A549 (cell line): ENCODE data around the gene KBTBD7. TPM values are rescaled to one million over a fixed set of nuclear protein-coding genes. Genes with fewer than 3 reads are reported as not detected.

ENCODE experiments used
- ATAC-seq, 2 experiments: fragments of 200-7000 bp in 1 of 2; fragments of >200 bp in 1 of 2; cut with Nextera tagmentation in 1 of 2; cut with Tn5 transposase in 1 of 2; 3 replicates each; pipeline versions ENCODE4 v1.8.0 to v1.9.1; 2018 to 2020; ENCODE audit warnings: mild to moderate bottlenecking in 1 of 2, moderate library complexity in 1 of 2
- CTCF ChIA-PET: fragments of 300-600 bp; sonication (Branson Sonifier 250); formaldehyde crosslinking; extraction: SDS; loops from one replicate; lab custom pipeline; 2021; ENCODE audit warnings: antibody characterized with exemption, inconsistent platforms; lab: Yijun Ruan, JAX
- POLR2A ChIA-PET: fragments of 350-600 bp; formaldehyde crosslinking; extraction: SDS; loops from one replicate; lab custom pipeline; 2021; ENCODE audit warnings: antibody characterized with exemption, inconsistent platforms; lab: Yijun Ruan, JAX
- DNase-seq, 2 experiments: peaks; one replicate each; pipeline versions ENCODE4 v3.0.0 to v3.0.0-alpha.2; 2011 to 2016; ENCODE audit warnings: low read depth in 1 of 2, low spot score in 1 of 2
- FAIRE-seq: peaks from 2 replicates; lab custom pipeline; 2011; peaks lifted over from hg19 to GRCh38; lab: Jason Lieb, UNC
- H3K27ac ChIP-seq, 2 experiments: fragments of >200 bp; sonication (Bioruptor Twin); formaldehyde crosslinking; 3 replicates each; pipeline ENCODE4 v1.5.1; 2016 to 2017
- H3K4me1 ChIP-seq: fragments of >200 bp; sonication (Bioruptor Twin); formaldehyde crosslinking; 3 replicates; pipeline ENCODE4 v1.6.1; 2016
- H3K4me2 ChIP-seq: fragments of >200 bp; sonication (Bioruptor Twin); formaldehyde crosslinking; 3 replicates; pipeline ENCODE4 v1.6.1; 2016
- H3K4me3 ChIP-seq: fragments of >200 bp; sonication (Bioruptor Twin); formaldehyde crosslinking; 3 replicates; pipeline ENCODE4 v1.5.1; 2016
- H3K9me3 ChIP-seq: fragments of >200 bp; sonication (Bioruptor Twin); formaldehyde crosslinking; 3 replicates; pipeline ENCODE4 v1.6.1; 2016
- BHLHE40 ChIP-seq: IDR thresholded peaks from 2 replicates; pipeline ENCODE4 v1.6.1; 2012; ENCODE audit warnings: low read depth, low read length, inconsistent platforms
- CBX2 ChIP-seq: fragments of 200-600 bp; sonication (generic); IDR thresholded peaks from 2 replicates; pipeline ENCODE4 v1.6.1; 2016; ENCODE audit warnings: low read depth, mild to moderate bottlenecking, borderline replicate concordance
- EHMT2 ChIP-seq: fragments of 200-600 bp; sonication (generic); IDR thresholded peaks from 2 replicates; pipeline ENCODE4 v1.6.1; 2016; ENCODE audit warnings: antibody characterized with exemption, low read depth, mild to moderate bottlenecking, moderate library complexity
- GATA3 ChIP-seq: IDR thresholded peaks from 2 replicates; pipeline ENCODE4 v1.6.1; 2012; ENCODE audit warnings: borderline replicate concordance
- HDAC2 ChIP-seq: fragments of 200-600 bp; sonication (generic); IDR thresholded peaks from 2 replicates; pipeline ENCODE4 v1.6.1; 2016
- HOXA7 ChIP-seq: fragments of 250-450 bp; sonication (Bioruptor Pico); IDR thresholded peaks from 2 replicates; pipeline ENCODE4 v1.5.0; 2020; ENCODE audit warnings: mild to moderate bottlenecking, moderate library complexity
- HOXB13 ChIP-seq: fragments of 250-450 bp; sonication (Bioruptor Pico); IDR thresholded peaks from 2 replicates; pipeline ENCODE4 v1.5.0; 2020; ENCODE audit warnings: low read depth, mild to moderate bottlenecking, moderate library complexity
- HOXB5 ChIP-seq: fragments of 250-450 bp; sonication (Bioruptor Pico); IDR thresholded peaks from 2 replicates; pipeline ENCODE4 v1.5.0; 2020; ENCODE audit warnings: mild to moderate bottlenecking, moderate library complexity
- MAZ ChIP-seq: fragments of 150-350 bp; IDR thresholded peaks from 2 replicates; pipeline ENCODE4 v1.6.1; 2014; ENCODE audit warnings: antibody characterized with exemption, low read depth, low read length, borderline replicate concordance
- NFE2L2 ChIP-seq: fragments of 150-350 bp; conservative IDR thresholded peaks from 2 replicates; pipeline ENCODE4 v1.6.1; 2014; ENCODE audit warnings: low read length
- PHF8 ChIP-seq: fragments of 200-600 bp; sonication (generic); IDR thresholded peaks from 2 replicates; pipeline ENCODE4 v1.6.1; 2016; ENCODE audit warnings: low read depth, mild to moderate bottlenecking, antibody characterized with exemption, moderate library complexity, borderline replicate concordance
- POLR2A ChIP-seq: IDR thresholded peaks from 2 replicates; pipeline ENCODE4 v1.6.1; 2012; ENCODE audit warnings: mild to moderate bottlenecking, low read length
- RAD21 ChIP-seq, 2 experiments: fragments of >200 bp in 1 of 2; sonication (Bioruptor Twin) in 1 of 2; formaldehyde crosslinking in 1 of 2; IDR thresholded peaks in 1 of 2; conservative IDR thresholded peaks in 1 of 2; 2 replicates in 1 of 2; 3 replicates in 1 of 2; pipeline ENCODE4 v1.6.1; 2012 to 2018; ENCODE audit warnings: inconsistent platforms in 1 of 2
- RFX5 ChIP-seq: fragments of 450-650 bp; IDR thresholded peaks from 2 replicates; pipeline ENCODE4 v1.7.1; 2014; ENCODE audit warnings: antibody characterized with exemption, mild to moderate bottlenecking, moderate library complexity
- TFCP2L1 ChIP-seq: fragments of 250-450 bp; sonication (Bioruptor Pico); IDR thresholded peaks from 2 replicates; pipeline ENCODE4 v1.5.0; 2021; ENCODE audit warnings: mild to moderate bottlenecking
- ZFP36 ChIP-seq: fragments of 450-650 bp; IDR thresholded peaks from 2 replicates; pipeline ENCODE4 v1.6.1; 2014; ENCODE audit warnings: borderline replicate concordance; ENCODE audit not compliant: partially characterized antibody
- ZNF302 ChIP-seq: fragments of 250-450 bp; sonication (Bioruptor Pico); IDR thresholded peaks from 2 replicates; pipeline ENCODE4 v1.9.0; 2021; ENCODE audit warnings: inconsistent platforms, mild to moderate bottlenecking, moderate library complexity
- WGBS: methylation state at CpG from one replicate; pipeline ENCODE4 v1.1.6; 2017; ENCODE audit errors: missing lambda C conversion rate; 5-methylcytosine and 5-hydroxymethylcytosine counted together
- polyA plus RNA-seq, 4 experiments: library from polyadenylated mRNA; depleted of rRNA in 3 of 4; stranded (reverse); fragments of >200 nt; fragmentation: RNase III in 1 of 4; extraction: RNeasy Plus Mini Kit Qiagen cat#74134 plus additional on column Dnase treatment in 1 of 4; gene quantifications; 2 replicates in 3 of 4; 3 replicates in 1 of 4; pipeline ENCODE4 v1.2.3, GENCODE V29; 2011 to 2017
- TF ChIP-seq, protein P1 (sequence below): IDR thresholded peaks from 2 replicates; pipeline ENCODE4 v1.6.1; 2012
- TF ChIP-seq, protein P2 (sequence below): IDR thresholded peaks from 2 replicates; pipeline ENCODE4 v1.6.1; 2012
- TF ChIP-seq, protein P3 (sequence below): IDR thresholded peaks from 2 replicates; pipeline ENCODE4 v1.6.1; 2012; ENCODE audit warnings: low read depth, borderline replicate concordance
- TF ChIP-seq, protein P4 (sequence below): fragments of 250-450 bp; sonication (Bioruptor Pico); IDR thresholded peaks from 2 replicates; pipeline ENCODE4 v1.5.0; 2020; ENCODE audit warnings: low read depth, mild to moderate bottlenecking, moderate library complexity
- TF ChIP-seq, protein P5 (sequence below): fragments of 150-350 bp; IDR thresholded peaks from 2 replicates; pipeline ENCODE4 v1.6.1; 2014; ENCODE audit warnings: low read depth, mild to moderate bottlenecking, low read length

The KBTBD7 gene
- polyA plus RNA-seq, 2 of the 4 experiments (the other 2 are of a cell fraction) = 3.2 to 4.4 TPM

DNA sequence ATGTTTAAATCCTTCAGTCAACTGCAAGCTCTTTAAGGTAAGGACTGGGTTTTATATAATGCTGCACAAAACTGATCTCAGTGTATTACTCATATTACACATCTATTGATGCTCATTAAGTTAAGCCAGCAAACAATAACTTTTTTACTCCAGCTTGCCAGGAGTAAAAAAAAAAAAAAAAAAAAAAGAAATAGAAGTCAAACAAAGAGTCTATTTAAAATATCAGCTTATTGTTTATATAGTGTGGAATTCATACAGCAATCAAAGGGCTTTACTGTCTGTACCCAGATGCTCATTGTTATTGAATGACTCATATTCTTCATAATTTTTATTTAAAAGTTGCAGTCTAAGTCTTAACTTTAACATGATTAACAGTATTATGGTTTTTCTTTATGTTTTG, 21.8 kb upstream of the KBTBD7 start (continued):
- TF ChIP-seq NFE2L2 (no peak), HDAC2 (no peak), BHLHE40 (no peak)
- TF ChIP-seq, all 56 proteins: peak for 0

DNA sequence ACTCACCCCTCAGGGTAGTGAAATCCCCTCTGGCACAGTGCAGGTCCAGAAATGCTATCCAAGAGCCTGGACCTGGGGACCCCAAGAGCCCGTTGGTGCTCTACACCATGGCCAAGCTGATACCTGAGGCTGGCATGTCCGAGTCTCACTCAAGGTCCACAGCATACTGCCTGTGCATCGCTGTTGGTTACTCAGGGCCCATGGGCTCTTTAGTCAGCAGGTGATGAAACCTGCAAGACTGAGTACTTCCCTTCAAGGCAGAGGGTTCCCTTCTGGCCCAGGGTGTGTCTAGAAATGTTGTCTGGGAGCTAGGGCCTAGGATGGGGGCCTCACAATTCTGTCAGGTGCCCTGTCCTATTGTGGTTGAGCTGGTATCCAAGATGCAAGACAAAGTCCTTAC, 19.6 kb upstream of the KBTBD7 start:
- POLR2A ChIA-PET = no interaction called here

DNA sequence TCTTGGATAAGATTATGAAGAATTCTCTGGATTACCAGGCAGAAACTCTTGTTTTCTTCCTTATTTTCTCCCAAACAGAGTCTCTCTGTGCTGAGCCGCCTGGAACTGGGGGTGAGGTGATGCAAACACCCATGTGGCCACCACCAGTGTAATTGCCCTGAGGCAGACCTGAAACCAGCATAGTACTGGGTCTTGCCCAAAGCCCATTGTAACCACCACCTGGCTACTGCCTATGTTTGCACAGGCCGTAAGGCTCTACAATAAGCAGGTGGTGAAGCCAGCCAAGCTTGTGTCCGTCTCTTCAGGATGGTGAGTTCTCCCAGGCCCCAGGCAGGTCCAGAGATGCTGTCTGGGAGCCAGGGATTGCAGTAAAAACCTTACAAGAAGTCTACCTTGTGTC, 18.9 kb upstream of the KBTBD7 start:
- CTCF ChIA-PET = no interaction called here
- WGBS = 96% methylated on average over 3 of the region's 3 CpGs
- FAIRE-seq = no peak

More for the DNA sequence above, 19.6 kb upstream of the KBTBD7 start:
- H3K4me2 ChIP-seq = no peak overlapping the region
- H3K27ac ChIP-seq = no peak overlapping the region
- WGBS = 100% methylated on average over 1 of the region's 3 CpGs
- H3K4me1 ChIP-seq = peaks cover 14% of the 10 kb centered on the region; the same call in 2 of the 3 replicates
- DNase-seq = no peak
- CTCF ChIA-PET = interaction anchor here (0.6 to 1.1 kb wide), 2 partner anchors 14 to 18 kb away, joined by 3 read pairs; no protein-coding TSS in a partner anchor
- TF ChIP-seq RAD21 (conservative IDR thresholded peaks at IDR 0.05 in 1 of 2, IDR thresholded peaks at IDR 0.05 in 1 of 2) = no peak
- TF ChIP-seq HOXB13 (CRISPR knock-in tag) = no peak
- TF ChIP-seq ZNF302 (CRISPR knock-in tag) = no peak
- no peak for TF ChIP-seq ZFP36
- TF ChIP-seq, protein P1, sequence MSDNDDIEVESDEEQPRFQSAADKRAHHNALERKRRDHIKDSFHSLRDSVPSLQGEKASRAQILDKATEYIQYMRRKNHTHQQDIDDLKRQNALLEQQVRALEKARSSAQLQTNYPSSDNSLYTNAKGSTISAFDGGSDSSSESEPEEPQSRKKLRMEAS = no peak
- TF ChIP-seq, protein P2, sequence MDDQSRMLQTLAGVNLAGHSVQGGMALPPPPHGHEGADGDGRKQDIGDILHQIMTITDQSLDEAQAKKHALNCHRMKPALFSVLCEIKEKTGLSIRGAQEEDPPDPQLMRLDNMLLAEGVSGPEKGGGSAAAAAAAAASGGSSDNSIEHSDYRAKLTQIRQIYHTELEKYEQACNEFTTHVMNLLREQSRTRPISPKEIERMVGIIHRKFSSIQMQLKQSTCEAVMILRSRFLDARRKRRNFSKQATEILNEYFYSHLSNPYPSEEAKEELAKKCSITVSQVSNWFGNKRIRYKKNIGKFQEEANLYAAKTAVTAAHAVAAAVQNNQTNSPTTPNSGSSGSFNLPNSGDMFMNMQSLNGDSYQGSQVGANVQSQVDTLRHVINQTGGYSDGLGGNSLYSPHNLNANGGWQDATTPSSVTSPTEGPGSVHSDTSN = no peak
- no peak for TF ChIP-seq CBX2
- TF ChIP-seq, protein P3, sequence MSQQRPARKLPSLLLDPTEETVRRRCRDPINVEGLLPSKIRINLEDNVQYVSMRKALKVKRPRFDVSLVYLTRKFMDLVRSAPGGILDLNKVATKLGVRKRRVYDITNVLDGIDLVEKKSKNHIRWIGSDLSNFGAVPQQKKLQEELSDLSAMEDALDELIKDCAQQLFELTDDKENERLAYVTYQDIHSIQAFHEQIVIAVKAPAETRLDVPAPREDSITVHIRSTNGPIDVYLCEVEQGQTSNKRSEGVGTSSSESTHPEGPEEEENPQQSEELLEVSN = no peak
- no peak for TF ChIP-seq HOXB5 (CRISPR knock-in tag)
- no peak for TF ChIP-seq PHF8
- TF ChIP-seq, protein P4, sequence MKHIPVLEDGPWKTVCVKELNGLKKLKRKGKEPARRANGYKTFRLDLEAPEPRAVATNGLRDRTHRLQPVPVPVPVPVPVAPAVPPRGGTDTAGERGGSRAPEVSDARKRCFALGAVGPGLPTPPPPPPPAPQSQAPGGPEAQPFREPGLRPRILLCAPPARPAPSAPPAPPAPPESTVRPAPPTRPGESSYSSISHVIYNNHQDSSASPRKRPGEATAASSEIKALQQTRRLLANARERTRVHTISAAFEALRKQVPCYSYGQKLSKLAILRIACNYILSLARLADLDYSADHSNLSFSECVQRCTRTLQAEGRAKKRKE = no peak
- no peak for TF ChIP-seq BHLHE40
- TF ChIP-seq, protein P5, sequence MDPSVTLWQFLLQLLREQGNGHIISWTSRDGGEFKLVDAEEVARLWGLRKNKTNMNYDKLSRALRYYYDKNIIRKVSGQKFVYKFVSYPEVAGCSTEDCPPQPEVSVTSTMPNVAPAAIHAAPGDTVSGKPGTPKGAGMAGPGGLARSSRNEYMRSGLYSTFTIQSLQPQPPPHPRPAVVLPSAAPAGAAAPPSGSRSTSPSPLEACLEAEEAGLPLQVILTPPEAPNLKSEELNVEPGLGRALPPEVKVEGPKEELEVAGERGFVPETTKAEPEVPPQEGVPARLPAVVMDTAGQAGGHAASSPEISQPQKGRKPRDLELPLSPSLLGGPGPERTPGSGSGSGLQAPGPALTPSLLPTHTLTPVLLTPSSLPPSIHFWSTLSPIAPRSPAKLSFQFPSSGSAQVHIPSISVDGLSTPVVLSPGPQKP = no peak
- TF ChIP-seq HOXA7 (CRISPR knock-in tag) = no peak
- no peak for TF ChIP-seq GATA3
- TF ChIP-seq MAZ = no peak
- TF ChIP-seq POLR2A = no peak
- H3K4me3 ChIP-seq = no peak overlapping the region
- FAIRE-seq = no peak
- peaks cover 3% of the 10 kb centered on the region; the same call in 1 of the 3 replicates for H3K9me3 ChIP-seq
- ATAC-seq = no peak

More for the DNA sequence above, 18.9 kb upstream of the KBTBD7 start:
- no peak overlapping the region for H3K4me2 ChIP-seq
- peaks cover 13% of the 10 kb centered on the region; the same call in 2 of the 3 replicates for H3K4me1 ChIP-seq
- TF ChIP-seq TFCP2L1 (no peak), RFX5 (no peak), EHMT2 (no peak)
- TF ChIP-seq, protein P2 = no peak
- TF ChIP-seq, all 56 proteins: peak for 0
- no peak overlapping the region for H3K27ac ChIP-seq
- H3K9me3 ChIP-seq = peaks cover 3% of the 10 kb centered on the region; the same call in 1 of the 3 replicates
- ATAC-seq = no peak
- H3K4me3 ChIP-seq = no peak overlapping the region
- DNase-seq = no peak
- POLR2A ChIA-PET = no interaction called here
